ENCODE results near the gene SPTB. TPM values are rescaled to one million over a fixed set of nuclear protein-coding genes. Genes with fewer than 3 reads are reported as not detected.

The SPTB gene
- total RNA-seq, 1 experiment from 2014 or later: 2.3 TPM

DNA sequence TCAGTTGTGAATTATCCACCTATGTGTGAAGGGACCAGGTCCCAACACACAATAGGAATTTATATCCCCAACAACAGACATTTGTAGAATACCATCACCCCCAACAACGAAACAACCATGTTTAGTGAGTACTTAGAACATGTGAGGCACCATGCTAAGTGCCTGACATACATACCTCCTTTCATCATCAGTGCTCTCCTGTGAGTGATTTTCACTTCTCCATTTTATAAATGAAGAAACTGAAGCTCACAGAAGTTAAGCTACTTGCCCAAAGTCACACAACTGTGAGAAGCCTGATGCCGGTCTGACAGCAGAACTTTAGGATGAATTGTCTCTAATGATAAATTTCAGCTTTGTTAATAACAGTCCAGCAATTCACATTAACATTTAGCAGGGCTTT is 35.4 kb downstream of the SPTB start:
- peaks cover 3% of the 10 kb centered on the region for H3K27me3 Mint-ChIP-seq (ENCODE audit: low read depth)
- H3T11ph ChIP-seq (ENCODE audit: low read length): no peak overlapping the region
- no peak overlapping the region for H3K4ac ChIP-seq (ENCODE audit: low read depth, low read length)
- no peaks in the 10 kb centered on the region for H3K27me3 ChIP-seq (ENCODE audit: insufficient read depth, low read length)
- no peak overlapping the region for H3K27ac ChIP-seq (ENCODE audit: insufficient read length, low read depth, low read length)
- no peak overlapping the region for H4K5ac ChIP-seq (ENCODE audit: insufficient read length, low read depth, low read length)
- no peak overlapping the region for H3K9ac ChIP-seq (ENCODE audit: extremely low read depth, insufficient read length, low read length)
- H4K20me1 ChIP-seq (ENCODE audit: control insufficient read depth, insufficient read depth, insufficient read length): peaks cover 2% of the 10 kb centered on the region
- DNase-seq: no peak
- H2BK20ac ChIP-seq (ENCODE audit: low read depth, low read length, poor library complexity, severe bottlenecking): no peak overlapping the region
- no peak overlapping the region for H2AFZ ChIP-seq (ENCODE audit: low read length)
- H3K23ac ChIP-seq (ENCODE audit: insufficient read length, low read depth, low read length): no peak overlapping the region
- TF ChIP-seq, protein P1, sequence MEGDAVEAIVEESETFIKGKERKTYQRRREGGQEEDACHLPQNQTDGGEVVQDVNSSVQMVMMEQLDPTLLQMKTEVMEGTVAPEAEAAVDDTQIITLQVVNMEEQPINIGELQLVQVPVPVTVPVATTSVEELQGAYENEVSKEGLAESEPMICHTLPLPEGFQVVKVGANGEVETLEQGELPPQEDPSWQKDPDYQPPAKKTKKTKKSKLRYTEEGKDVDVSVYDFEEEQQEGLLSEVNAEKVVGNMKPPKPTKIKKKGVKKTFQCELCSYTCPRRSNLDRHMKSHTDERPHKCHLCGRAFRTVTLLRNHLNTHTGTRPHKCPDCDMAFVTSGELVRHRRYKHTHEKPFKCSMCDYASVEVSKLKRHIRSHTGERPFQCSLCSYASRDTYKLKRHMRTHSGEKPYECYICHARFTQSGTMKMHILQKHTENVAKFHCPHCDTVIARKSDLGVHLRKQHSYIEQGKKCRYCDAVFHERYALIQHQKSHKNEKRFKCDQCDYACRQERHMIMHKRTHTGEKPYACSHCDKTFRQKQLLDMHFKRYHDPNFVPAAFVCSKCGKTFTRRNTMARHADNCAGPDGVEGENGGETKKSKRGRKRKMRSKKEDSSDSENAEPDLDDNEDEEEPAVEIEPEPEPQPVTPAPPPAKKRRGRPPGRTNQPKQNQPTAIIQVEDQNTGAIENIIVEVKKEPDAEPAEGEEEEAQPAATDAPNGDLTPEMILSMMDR (conservative IDR thresholded peaks at IDR 0.05): no peak
- H3K4me3 Mint-ChIP-seq: no peak overlapping the region
- H3K4me1 Mint-ChIP-seq: peaks cover 28 to 37% of the 10 kb centered on the region in 2 experiments
- H2BK5ac ChIP-seq (ENCODE audit: insufficient read length, low read length): no peak overlapping the region
- H3K27ac Mint-ChIP-seq: no peak overlapping the region
- H2BK12ac ChIP-seq (ENCODE audit: insufficient read length, low read depth, low read length): no peak overlapping the region
- H2BK15ac ChIP-seq (ENCODE audit: low read depth, low read length): no peak overlapping the region
- H3K9me3 Mint-ChIP-seq: no peaks in the 10 kb centered on the region
- H3K79me1 ChIP-seq (ENCODE audit: insufficient read depth, low read depth, low read length, poor library complexity, severe bottlenecking): no peaks in the 10 kb centered on the region
- H3K4me2 ChIP-seq (ENCODE audit: insufficient read depth, insufficient read length, low read length): no peak overlapping the region
- H3K4me1 ChIP-seq (ENCODE audit: insufficient read depth, low read length): peaks cover 6% of the 10 kb centered on the region; the same call in 1 of the 2 replicates
- H3K18ac ChIP-seq (ENCODE audit: insufficient read length, low read depth, low read length): no peak overlapping the region
- H2BK120ac ChIP-seq (ENCODE audit: low read depth, low read length, poor library complexity, severe bottlenecking): no peak overlapping the region
- H3K23me2 ChIP-seq (ENCODE audit: insufficient read length, low read depth, low read length, poor library complexity, severe bottlenecking): no peaks in the 10 kb centered on the region
- H2AK5ac ChIP-seq (ENCODE audit: insufficient read length, low read length): no peak overlapping the region
- no peak overlapping the region for H4K91ac ChIP-seq (ENCODE audit: insufficient read length, low read depth, low read length)
- no peaks in the 10 kb centered on the region for H3K36me3 Mint-ChIP-seq (ENCODE audit: insufficient read depth in 1 of 3, low read depth in 3 of 3)
- H3K56ac ChIP-seq (ENCODE audit: insufficient read length, low read depth, low read length): no peak overlapping the region
- H3K14ac ChIP-seq (ENCODE audit: insufficient read depth, low read length): no peak overlapping the region
- no CpG with 5 or more reads among the region's 2 CpGs for WGBS (ENCODE audit: extremely low coverage, insufficient read length, low lambda C conversion rate)
- H3K9me3 ChIP-seq (ENCODE audit: control insufficient read depth, low read depth, low read length): no peaks in the 10 kb centered on the region
- no peaks in the 10 kb centered on the region for H3K79me2 ChIP-seq (ENCODE audit: insufficient read depth, low read length)
- no peak overlapping the region for H4K8ac ChIP-seq (replicated peaks; ENCODE audit: insufficient read length, low read depth, low read length)
